GM21390 (cell line): ENCODE results near the gene NCK2.

Experiments
- ATAC-seq: cut with Tn5 transposase; IDR thresholded peaks from one replicate; pipeline ENCODE4 v1.9.1; 2021; ENCODE audit not compliant: unreplicated experiment

NCK2 gene

DNA sequence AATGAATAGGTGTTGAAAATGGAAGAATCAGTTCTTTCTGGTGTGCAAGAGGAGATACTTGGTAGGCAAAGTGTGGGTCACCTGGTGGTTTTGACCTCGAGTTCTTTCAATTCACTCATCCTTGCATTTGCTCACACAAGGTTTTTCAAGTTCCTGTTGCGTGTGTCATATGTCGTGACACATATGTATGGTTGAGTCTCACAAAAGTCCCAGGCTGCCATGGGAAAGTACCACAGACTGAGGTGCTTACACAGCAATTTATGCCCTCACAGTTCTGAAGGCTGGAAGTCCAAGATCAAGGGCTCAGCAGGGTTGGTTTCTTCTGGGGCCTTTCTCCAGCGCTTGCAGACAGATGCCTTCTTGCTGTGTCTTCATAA lies 64.4 kb downstream of the NCK2 start:
- peak; percentile 44 for ATAC-seq

DNA sequence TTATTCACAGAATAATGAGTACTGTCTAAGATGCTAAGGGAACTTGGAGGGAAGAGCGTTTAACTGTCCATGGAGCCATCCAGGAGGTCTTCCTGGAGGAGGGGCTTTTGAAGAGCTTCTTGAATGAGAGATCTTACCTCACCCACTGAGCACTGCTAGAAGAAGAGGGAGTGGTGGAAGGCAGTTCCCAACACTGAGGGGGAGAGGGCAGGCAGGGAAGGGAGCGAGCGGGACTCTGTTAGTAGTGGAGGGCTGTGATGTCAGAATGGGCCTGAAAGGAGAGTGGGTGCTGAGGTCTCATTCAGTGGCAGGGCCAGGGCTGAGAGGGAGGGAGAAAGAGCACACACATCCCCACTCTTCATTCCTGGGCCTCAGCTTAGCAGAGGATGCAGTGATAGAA lies 65.0 kb downstream of the NCK2 start:
- ATAC-seq, result no peak

DNA sequence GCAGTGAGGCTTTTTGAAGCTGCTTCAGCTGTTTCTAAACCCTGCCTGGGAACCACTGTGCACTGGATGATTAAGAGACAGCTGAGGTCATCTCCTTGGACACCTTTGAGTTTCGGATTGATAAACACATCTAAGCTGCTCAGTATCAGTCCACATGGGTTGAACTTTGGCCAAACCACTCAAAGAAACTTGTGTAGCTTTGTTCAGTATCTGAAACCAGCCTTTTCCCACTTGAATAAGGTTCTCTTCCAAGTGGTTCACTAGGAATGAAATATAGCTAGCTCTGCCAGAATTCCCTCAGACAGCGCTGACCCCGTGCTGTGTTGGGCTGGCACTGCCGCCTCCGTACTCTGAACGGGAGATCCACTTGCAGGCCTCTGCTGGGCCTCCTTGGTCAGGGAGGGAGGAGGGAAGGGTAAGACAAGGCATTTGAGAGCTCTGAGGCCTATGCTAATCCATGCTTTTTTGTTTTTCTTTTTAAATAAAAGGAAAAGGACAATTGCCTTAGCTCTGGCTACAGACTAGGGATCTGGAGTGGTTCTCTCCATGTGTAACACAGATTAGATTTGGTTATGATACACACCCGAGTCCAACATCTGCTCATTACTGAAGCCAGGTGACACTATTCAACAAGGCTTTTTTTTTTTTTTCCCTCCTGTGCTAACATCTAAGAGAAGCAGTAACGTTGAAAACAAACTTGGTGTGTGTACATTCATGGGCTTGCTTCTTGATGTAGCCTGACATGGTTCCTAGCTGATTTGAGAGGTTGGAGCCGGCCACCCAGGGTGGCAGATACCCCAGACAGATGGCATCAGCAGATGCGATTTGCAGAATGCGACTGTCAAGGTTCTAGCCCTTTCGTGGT lies 67.7 kb downstream of the NCK2 start:
- ATAC-seq, result peak; percentile 74

DNA sequence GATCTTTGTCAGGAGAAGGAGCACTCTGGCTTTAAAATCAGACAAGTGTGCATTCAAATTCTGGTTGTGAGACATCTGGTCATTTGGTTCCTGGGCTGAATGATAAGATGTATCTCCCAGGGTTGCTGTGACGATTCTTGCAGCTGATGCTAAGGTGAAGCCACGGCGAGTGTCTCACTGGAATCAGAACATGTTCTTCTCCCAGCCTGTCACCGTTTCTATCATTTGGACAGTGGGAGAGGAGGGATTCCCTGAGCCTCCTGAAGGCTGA lies 68.3 kb downstream of the NCK2 start:
- ATAC-seq, result no peak

DNA sequence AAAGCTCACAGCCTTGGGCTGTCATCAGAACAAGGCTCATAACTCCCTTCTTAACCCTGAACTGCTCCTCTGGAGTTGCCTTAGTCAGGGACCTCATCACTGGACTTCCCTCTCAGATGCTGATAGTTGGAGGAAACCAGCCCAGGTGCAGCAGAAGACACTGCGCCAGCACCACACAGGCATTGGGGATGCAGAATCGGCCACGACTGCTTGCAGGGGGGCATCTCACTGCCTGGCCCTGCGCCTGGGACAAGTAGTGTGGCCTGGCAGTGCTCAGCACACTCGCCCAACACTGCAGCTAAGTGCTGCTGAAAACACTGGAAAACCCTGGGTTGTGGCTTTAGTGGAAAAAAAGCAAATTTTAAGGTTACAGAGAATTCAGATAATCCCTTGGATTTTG lies 68.7 kb downstream of the NCK2 start:
- no peak for ATAC-seq

DNA sequence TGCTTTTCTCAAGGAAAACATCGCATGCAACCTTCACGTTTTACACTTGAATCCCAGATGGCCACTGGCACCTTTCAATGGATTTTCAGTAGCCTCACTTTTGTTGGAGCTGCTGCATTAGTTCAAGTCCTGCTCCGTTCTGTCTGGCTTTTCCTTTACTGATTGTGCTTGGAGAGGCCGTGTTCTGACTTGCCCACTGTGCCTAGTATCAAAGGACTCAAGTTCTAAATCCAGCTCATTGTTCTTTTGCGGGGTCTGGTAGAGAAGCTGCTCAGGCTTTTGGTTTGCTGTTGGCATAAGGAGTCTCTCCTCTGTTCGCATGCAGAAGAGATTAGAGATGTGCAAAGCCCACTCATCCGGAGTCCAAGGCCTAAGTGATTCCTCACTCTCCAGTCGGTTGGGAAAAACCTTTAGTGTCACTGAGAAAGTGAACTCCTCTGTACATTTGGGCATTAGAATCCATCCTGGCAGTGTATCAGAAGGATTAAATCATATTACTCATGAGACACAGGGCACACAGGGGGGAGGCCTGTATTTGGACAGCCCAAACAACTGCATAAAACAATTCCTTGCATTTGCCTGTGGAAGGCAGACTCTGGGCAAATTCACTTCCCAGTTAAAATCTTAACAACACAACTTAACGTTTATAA lies 69.7 kb downstream of the NCK2 start:
- no peak for ATAC-seq

DNA sequence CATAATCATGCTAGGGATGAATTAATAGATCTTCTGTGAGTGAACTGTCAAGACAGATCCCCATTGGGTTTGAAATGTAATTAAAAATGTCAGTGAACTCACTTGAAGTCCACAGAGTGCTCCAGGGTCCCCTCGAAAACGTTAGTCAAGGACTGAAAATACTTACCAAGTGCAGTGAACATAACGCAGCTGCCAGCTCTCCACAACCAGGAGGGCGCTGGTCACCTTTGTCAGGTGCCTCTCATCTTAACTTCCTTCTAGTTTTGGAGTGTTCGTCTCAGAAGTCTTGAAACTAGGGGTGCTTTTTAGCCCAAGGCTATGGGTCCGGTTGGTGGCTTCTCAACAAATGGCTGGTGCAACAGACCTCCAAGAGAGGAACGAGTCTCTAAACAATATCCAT lies 70.7 kb downstream of the NCK2 start:
- no peak for ATAC-seq

DNA sequence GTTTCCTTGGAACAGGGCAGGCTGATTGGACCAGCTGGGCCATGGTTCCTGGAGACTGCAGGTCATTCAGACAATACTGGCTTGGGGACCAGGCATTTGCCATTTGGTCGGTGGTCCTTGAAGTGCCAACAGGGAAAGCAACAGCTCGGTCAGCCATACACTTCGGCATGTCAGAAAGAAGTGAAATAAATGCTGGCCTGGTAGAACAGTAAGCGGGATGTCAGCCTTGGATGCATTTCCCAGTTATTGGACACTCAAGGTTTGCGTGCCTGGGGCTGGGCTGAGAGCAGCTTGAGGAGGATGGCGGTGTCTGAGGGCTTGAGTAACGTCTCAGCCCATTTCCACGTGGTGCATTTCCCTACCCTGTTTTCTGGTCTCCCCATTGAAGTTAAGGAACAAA lies 75.4 kb downstream of the NCK2 start:
- no peak for ATAC-seq

DNA sequence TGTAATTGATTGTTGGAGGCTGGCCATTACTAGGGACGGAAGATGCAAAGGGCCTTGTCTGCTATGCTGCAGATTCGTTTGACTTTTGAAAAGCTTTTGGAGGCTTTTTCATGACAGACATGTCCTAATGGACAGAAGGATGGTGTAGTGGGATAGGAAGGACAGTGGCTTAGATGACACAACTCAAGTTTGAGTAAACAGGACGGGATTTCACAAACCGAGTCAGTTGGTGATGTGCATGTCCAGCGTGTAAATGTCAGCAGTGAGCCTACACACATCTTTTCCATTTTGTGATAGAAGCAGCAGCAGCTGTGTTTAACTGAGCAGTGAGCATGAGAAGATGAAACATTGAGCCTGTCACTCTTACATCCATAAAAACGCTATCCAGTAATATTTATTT lies 76.0 kb downstream of the NCK2 start:
- ATAC-seq, result no peak

DNA sequence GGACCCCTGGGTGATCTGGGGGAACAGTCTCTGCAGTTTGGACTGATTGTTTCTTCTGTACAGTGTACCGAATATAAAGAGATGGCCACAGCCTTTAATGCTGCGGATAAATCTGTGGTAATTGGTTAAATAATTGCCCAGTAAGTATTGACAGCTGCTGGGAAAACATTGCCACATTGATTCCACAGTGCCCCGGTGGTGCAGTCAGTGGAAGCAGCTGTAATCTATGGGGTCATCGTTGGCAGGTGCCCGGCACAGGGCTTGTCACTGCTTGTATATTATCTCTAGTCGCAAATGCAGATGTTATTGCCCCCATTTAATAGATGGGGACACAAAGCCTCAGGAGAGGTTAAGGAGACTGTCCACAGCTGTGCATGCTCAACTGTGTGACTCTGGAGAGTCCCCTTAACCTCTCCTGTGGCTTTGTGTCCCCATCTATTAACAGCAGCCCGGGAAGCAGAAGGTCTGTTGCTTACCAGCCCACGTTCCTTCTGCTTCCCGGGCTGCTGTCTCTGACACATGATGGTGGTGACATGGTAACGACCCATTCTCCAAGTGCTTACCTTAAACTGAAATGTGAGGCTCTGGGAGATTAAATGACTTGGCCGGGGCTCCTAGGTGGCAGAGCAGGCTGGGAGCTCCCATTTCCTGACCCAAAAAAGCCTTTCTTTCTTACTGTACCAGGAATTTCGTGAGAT lies 76.9 kb downstream of the NCK2 start:
- ATAC-seq, result no peak

DNA sequence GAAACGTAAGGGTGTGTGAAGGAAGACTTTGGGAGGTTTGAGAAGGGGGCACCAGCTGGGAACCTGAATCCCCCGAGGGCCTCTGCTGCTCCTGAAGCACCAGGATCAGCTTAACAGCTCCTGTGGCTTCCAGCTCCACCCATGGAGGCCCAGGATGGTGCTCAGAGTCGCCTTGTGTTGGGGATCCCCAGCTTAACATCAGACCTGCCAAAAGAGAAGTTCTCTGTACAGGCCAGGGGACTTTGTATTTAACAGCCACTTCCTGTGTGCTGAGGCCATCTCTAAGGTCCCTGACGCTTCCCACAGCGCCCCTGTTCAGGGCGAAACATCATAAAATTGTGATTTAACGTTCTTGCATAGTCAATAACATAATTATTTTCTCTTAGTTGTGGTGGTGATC lies 77.5 kb downstream of the NCK2 start:
- ATAC-seq, result peak; percentile 72

DNA sequence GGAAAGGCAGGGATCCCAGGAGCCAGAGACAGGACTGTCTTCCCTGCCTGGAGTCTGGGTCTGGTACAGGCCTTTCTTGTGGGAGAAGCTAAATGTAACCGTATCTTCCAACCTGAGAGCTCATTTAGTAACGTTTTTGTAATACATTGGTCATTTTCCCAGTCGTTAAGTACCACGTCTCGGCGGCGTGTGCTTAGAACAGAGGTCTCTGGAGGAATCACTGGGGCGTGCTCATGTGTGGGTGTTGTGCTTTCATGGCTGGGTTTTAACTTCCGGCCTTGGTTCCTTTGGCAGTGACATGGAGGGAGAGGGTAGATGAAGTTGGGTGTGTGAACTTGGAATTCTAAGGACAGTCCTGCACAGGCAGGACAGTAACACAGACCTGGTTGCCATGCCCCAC lies 79.7 kb downstream of the NCK2 start:
- ATAC-seq, result no peak

DNA sequence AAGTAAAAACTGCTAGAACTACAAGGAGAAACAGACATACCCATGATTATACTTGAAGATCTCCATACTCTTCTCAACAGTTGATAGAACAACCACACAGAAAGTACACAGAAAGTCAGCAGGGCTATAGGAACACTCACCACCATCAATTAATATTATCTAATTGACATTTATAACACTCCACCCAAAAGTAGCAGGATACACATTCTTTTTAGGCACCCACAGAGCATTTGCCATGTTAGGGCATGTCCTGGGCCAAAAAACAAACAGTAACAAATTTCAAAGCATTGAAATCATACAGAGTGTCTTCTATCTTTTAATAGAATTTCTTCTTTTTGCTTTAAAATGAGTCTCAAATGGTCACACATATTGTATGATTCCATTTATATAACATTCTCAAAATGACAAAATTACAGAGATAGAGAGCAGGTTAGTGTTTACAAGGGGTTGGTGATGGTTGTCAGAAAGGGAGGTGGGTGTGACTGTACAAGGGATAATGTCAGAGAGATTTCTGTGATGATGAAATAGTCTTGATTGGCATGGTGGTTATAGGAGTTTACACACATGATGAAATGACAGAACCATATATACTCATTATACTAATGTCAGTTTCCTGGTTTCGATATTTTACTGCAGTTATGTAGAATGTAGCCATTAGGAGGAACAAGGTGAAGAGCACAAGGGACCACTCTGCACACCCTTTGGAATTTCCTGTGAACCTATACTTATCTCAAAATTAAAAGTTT lies 82.8 kb downstream of the NCK2 start:
- peak; percentile 52 for ATAC-seq

DNA sequence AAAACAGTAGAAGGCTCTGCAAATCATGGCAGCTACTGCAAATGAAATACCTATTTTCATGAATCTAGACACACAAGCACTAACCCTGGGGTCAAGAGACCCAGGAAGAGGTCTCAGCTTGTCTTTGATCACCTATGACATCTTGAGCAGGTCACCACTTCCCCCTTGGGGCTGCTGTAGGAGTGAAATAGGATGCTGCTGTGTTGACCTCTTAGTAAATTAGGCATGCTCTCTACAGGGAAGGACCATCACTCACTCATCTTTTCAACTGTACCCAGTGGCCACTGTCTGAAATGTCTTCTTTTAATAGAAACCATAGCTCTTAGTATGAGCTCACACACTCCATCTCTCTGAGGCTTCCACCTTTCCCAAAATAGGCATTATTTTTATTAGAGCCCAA lies 83.8 kb downstream of the NCK2 start:
- ATAC-seq, result no peak

DNA sequence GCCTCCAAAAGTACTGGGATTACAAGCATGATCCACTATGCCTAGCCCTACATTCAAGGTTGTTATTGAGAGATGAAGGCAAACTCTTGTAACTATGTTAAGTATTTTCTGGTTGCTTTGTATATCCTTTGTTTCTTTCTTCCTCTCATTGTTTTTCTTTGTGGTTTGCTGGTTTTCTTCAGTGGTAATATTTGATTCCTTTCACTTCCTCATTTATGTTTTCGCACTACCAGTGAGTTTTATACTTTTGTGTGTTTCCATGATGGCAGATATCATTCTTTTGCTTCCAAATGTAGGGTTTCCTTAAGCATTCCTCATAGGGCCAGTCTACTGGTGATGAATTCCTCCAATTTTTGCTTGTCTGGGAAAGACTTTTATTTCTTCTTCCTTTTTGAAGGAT lies 90.2 kb downstream of the NCK2 start:
- peak; percentile 93 for ATAC-seq

DNA sequence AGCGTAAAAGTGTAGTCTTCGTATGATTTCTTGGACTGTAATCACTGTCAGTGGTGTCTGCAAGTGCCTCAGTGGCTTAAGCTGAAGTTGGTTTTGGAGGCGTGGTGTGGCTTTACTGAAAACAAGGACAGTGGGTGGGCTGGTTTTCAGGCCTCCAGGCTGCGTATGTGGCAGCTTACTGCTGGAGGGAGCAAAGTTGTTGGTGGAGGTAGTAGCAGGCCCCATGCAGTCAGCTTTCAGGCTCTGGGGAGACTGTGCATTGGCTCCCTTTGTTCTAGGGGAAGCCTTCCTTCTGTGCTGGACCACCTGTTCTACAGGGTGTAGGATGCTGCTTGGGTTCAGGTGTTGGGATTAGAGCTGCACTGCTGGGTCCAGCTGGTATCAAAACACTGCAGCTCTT lies 91.6 kb downstream of the NCK2 start:
- no peak for ATAC-seq

DNA sequence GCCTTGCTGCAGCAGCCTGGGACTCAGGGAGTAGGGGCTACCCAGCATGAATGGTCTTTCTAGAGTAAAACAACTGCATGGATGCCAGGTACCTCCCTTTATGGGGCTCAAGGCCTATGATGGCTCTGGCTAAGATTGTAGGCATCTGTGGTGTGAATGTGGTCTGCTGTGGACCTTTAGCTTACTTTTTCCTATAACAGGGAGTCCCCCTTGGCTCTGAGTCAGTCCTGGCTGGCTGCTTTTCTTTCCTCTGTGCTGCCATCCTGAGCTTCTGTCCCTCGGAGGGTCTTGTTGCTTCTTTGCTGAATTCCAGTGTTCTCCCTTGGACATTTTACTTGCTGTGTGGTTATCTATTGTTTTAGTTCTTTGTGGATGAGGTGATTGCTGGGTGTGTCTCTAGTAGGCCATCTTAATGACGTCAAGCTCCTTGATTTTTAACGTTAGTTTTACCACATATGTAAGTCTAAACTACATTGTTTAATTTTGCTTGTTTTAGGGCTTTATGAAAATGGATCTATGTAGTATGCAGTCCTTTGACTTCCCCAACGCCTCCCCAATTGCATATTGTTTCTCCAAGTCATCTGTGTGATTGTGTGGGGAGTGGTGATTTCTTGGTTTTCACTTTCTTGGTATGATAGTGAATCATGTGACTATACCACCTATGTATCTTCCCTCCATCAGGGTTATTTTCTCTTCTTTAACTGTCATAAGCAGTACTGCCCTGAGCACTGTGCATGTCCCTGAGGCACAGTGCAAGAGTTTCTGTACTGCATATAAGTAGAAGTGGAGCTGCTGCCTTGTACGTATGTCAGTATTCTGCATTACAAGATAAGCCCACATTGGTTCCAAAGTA lies 92.4 kb downstream of the NCK2 start:
- no peak for ATAC-seq

DNA sequence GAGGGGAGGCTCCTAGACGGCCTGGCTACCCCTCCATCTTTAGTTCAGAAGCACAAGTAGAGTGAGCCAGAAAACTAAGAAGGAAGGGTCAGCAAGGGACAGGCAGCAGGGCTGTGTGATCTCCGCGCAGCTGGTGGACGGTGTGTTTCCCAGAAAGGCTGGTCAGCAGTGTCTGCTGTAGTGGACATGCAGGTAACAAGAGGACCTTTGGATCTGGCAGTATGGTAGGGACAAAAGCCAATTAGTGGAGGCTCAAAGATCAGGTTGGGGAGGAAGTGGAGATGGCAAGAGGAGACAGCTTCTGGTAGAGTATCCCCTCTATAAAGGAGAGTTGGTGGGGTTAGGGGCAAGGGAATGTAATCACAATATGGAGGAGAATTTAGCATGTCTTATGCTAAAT lies 95.1 kb downstream of the NCK2 start:
- ATAC-seq, result no peak

DNA sequence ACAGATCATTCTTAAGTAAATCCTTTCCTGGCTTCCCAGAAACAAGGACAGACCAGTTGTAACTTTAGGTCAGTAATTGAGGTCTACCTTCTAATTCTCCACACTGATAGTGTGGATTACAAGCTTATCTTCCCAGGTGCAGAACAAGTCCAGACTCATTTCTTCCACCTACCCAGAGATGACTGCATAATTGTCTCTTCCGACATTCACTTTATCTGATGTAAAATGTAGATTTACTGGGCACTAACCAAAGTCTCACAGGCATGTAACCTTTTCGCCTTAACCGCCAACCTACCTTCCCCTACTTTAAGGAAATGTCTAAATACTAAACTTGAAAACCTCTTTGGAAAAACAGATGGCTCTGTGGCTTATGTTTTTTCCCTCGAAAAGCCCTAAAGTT lies 96.2 kb downstream of the NCK2 start:
- no peak for ATAC-seq

DNA sequence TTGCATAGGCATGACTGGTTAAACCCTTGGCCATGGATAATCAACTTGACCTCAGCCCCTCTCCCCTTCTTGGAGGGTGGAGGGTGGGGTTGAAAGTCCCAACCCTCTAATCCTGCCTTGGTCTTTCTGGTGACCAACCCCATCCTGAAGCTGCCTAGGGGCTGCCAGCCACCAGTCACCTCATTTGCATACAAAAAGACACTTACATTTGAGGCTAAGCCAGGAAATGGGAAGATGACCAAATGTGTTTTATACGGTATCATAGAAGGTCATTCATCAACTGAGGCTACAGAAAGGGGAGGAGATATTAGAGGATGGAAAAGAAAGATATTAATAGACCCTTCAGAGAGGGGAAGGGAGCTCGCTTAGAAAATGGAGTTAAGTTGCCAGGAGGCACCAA lies 96.8 kb downstream of the NCK2 start:
- ATAC-seq, result no peak

DNA sequence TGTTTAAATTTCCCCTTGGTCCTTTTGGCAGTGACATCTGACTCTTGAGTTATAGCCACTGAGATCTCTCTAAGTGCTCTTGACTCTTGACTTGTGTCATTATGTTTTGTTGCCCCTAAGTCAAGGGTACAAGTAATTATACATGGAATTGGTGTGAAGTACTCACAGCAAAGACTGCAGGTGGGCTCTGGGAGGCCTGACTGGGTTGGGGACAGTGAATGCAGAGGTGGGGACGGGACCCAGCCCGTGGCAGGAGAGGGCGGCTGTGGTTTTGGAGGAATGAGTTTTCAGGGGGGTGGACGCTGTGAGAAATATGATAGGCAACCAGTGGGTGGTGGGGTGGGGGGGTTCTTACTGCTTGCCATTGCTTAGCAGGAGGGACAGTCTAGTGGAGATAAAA lies 97.8 kb downstream of the NCK2 start:
- ATAC-seq, result no peak
